Endodermal cell (in vitro differentiated cells): Measurements from ENCODE around the gene BEND3. TPM values are rescaled to one million over a fixed set of nuclear protein-coding genes. Genes with fewer than 3 reads are reported as not detected.
A peak's percentile ranks its signal among the peaks of the same experiment; 100 is the strongest.

Experiments used
- DNase-seq: peaks from one replicate; pipeline ENCODE4 v3.0.0-alpha.2; 2017
- H3K27ac ChIP-seq: 2 replicates; pipeline ENCODE4 v1.5.1; 2013; ENCODE audit warnings: mild to moderate bottlenecking, low read depth, low read length, moderate library complexity
- H3K27me3 ChIP-seq: 2 replicates; pipeline ENCODE4 v1.6.1; 2013; ENCODE audit warnings: mild to moderate bottlenecking, low read length, moderate library complexity; ENCODE audit not compliant: insufficient read depth, control insufficient read depth, poor library complexity, severe bottlenecking
- H3K36me3 ChIP-seq: 2 replicates; pipeline ENCODE4 v1.7.0; 2013; ENCODE audit warnings: mild to moderate bottlenecking, low read length, moderate library complexity; ENCODE audit not compliant: control insufficient read depth, insufficient read depth
- H3K4me1 ChIP-seq: one replicate; pipeline ENCODE4 v1.7.0; 2013; ENCODE audit warnings: low read length; ENCODE audit not compliant: control insufficient read depth, insufficient read depth
- H3K4me3 ChIP-seq: 2 replicates; pipeline ENCODE4 v1.5.1; 2013; ENCODE audit warnings: mild to moderate bottlenecking, low read length, moderate library complexity
- H3K9ac ChIP-seq: 2 replicates; pipeline ENCODE4 v1.6.1; 2013; ENCODE audit warnings: mild to moderate bottlenecking, low read length, moderate library complexity; ENCODE audit not compliant: poor library complexity, severe bottlenecking; ENCODE audit errors: extremely low read depth
- H3K9me3 ChIP-seq: 2 replicates; pipeline ENCODE4 v1.6.1; 2013; ENCODE audit warnings: mild to moderate bottlenecking, low read length, moderate library complexity; ENCODE audit not compliant: control insufficient read depth
- H3K27ac Mint-ChIP-seq: 2 replicates; pipeline ENCODE4 v1.8.0; 2020; ENCODE audit warnings: mixed read lengths
- H3K27me3 Mint-ChIP-seq: 2 replicates; pipeline ENCODE4 v1.8.0; 2021; ENCODE audit warnings: mild to moderate bottlenecking, mixed read lengths; ENCODE audit not compliant: insufficient read depth
- H3K36me3 Mint-ChIP-seq: 2 replicates; pipeline ENCODE4 v1.8.0; 2020; ENCODE audit warnings: low read depth, mixed read lengths
- H3K4me1 Mint-ChIP-seq: 2 replicates; pipeline ENCODE4 v1.8.0; 2020; ENCODE audit warnings: mixed read lengths
- H3K4me3 Mint-ChIP-seq: 2 replicates; pipeline ENCODE4 v1.8.0; 2020; ENCODE audit warnings: mild to moderate bottlenecking, moderate library complexity, mixed read lengths
- H3K9me3 Mint-ChIP-seq: 2 replicates; pipeline ENCODE4 v1.8.0; 2020; ENCODE audit warnings: mild to moderate bottlenecking, mixed read lengths
- CTCF ChIP-seq: fragments of 200-600 bp; sonication (generic); conservative IDR thresholded peaks from 2 replicates; pipeline ENCODE4 v1.5.0; 2021; ENCODE audit warnings: antibody characterized with exemption, mild to moderate bottlenecking
- WGBS, 2 experiments: methylation state at CpG; one replicate each; pipeline versions ENCODE4 v1.1.5 to v1.1.7; 2013; ENCODE audit warnings: missing lambda C conversion rate in 2 of 2, mixed read lengths in 1 of 2; ENCODE audit not compliant: insufficient coverage in 1 of 2, insufficient read length in 1 of 2; 5-methylcytosine and 5-hydroxymethylcytosine counted together
- total RNA-seq, 2 donors: library from RNA; stranded (reverse); fragmentation: NEBNext Ultra II Directional in 1 of 2; extraction: Animal tissue kit (Norgen Biotek cat#: 25700) in 1 of 2; gene quantifications; 2 replicates in 1 of 2; 3 replicates in 1 of 2; pipeline ENCODE4 v1.2.1, GENCODE V29; 2021

Gene BEND3
- total RNA-seq, 2 donors from 2014 or later: 18.0 to 28.6 TPM

- H3K4me1 Mint-ChIP-seq: peaks cover 43% of the 10 kb centered on the region
- peaks cover 11% of the 10 kb centered on the region for H3K36me3 ChIP-seq
- no peaks in the 10 kb centered on the region for H3K9me3 Mint-ChIP-seq
- no peaks in the 10 kb centered on the region for H3K27me3 ChIP-seq
- no peak overlapping the region for H3K4me3 Mint-ChIP-seq
- no peaks in the 10 kb centered on the region for H3K9me3 ChIP-seq
- TF ChIP-seq CTCF: no peak
- H3K27me3 Mint-ChIP-seq: no peaks in the 10 kb centered on the region
- peaks cover 10% of the 10 kb centered on the region for H3K4me1 ChIP-seq
- H3K9ac ChIP-seq: no peak overlapping the region
- H3K27ac ChIP-seq: no peak overlapping the region
- H3K27ac Mint-ChIP-seq: peak overlapping the region; percentile 48
- WGBS, 2 experiments: 89 to 93% methylated on average over 5 to 6 of the region's 6 CpGs
- peak; percentile 70 for DNase-seq
- peaks cover 11% of the 10 kb centered on the region for H3K36me3 Mint-ChIP-seq
- H3K4me3 ChIP-seq: no peak overlapping the region
Measured at GRCh38 chr6:107103082-107103481, 12.2 kb downstream of the BEND3 start.

- WGBS, 2 experiments: 95 to 98% methylated on average over 7 of the region's 7 CpGs
- Histone ChIP-seq H3K4me1 (peaks cover 10% of the 10 kb centered on the region), H3K27me3 (no peaks in the 10 kb centered on the region), H3K36me3 (peaks cover 13% of the 10 kb centered on the region), H3K9me3 (no peaks in the 10 kb centered on the region), H3K9ac (no peak overlapping the region), H3K27ac (no peak overlapping the region), H3K4me3 (no peak overlapping the region)
- Mint-ChIP-seq H3K36me3 (peaks cover 14% of the 10 kb centered on the region), H3K4me3 (no peak overlapping the region), H3K9me3 (no peaks in the 10 kb centered on the region), H3K27me3 (no peaks in the 10 kb centered on the region), H3K27ac (peak overlapping the region; percentile 48), H3K4me1 (peaks cover 43% of the 10 kb centered on the region)
- peak; percentile 44 for DNase-seq
- no peak for TF ChIP-seq CTCF
Measured at GRCh38 chr6:107102414-107102805, 12.9 kb downstream of the BEND3 start.

- Mint-ChIP-seq H3K4me1 (peaks cover 43% of the 10 kb centered on the region), H3K27ac (no peak overlapping the region), H3K27me3 (no peaks in the 10 kb centered on the region), H3K9me3 (no peaks in the 10 kb centered on the region), H3K36me3 (peaks cover 14% of the 10 kb centered on the region), H3K4me3 (no peak overlapping the region)
- peak; percentile 41 for DNase-seq
- peaks cover 10% of the 10 kb centered on the region for H3K4me1 ChIP-seq
- no peak overlapping the region for H3K9ac ChIP-seq
- H3K9me3 ChIP-seq: no peaks in the 10 kb centered on the region
- peaks cover 13% of the 10 kb centered on the region for H3K36me3 ChIP-seq
- WGBS, 2 experiments: 93 to 98% methylated on average over 5 to 9 of the region's 9 CpGs
- peak overlapping the region; percentile 10 for H3K27ac ChIP-seq
- H3K4me3 ChIP-seq: no peak overlapping the region
- H3K27me3 ChIP-seq: no peaks in the 10 kb centered on the region
- TF ChIP-seq CTCF: no peak
Measured at GRCh38 chr6:107101686-107102413, 13.5 kb downstream of the BEND3 start.
